Transverse colon (tissue), 4 donors: Measurements from ENCODE around the gene TMEM201. TPM values are rescaled to one million over a fixed set of nuclear protein-coding genes. Genes with fewer than 3 reads are reported as not detected.

ENCODE experiments used
- total RNA-seq, 4 donors: library from RNA; depleted of rRNA; stranded (reverse); fragments of >200 nt; gene quantifications; one replicate each; pipeline ENCODE4 v1.1.0, GENCODE V29; 2016

The TMEM201 gene
- total RNA-seq, 4 donors from 2014 or later: 2.6 to 19.7 (median 6.0) TPM

Other genes starting within 250 kb of the TMEM201 start
- 10 to 100 TPM in 1 of 4 donors, 1 to 10 TPM in 3; 4.9 to 12.5 (median 6.6) TPM for gene SLC25A33, start 49.4 kb upstream of the TMEM201 start, total RNA-seq
- gene PIK3CD, start 62.8 kb downstream of the TMEM201 start, total RNA-seq: 1 to 10 TPM in 3 of 4 donors, under 1 TPM in 1; 0.20 to 6.7 (median 4.1) TPM
- gene CLSTN1, start 235.1 kb downstream of the TMEM201 start, total RNA-seq: 100 to 1,000 TPM; 118 to 191 (median 143) TPM